ENCODE measurements around the gene SPANXN1. TPM values are rescaled to one million over a fixed set of nuclear protein-coding genes. Genes with fewer than 3 reads are reported as not detected.
"Not testable (repeated sequence)": the region's sequence is repeated elsewhere in the genome, so short reads cannot be mapped to it uniquely, and the experiment has no call there.

SPANXN1 gene
- not detected in 2 replicates for total RNA-seq

- DNase-seq (ENCODE audit: low read depth); H3K4me3 ChIP-seq (ENCODE audit: low read depth, low read length); H3K27me3 ChIP-seq (ENCODE audit: control insufficient read depth, insufficient read depth, low read length); H3K36me3 ChIP-seq (ENCODE audit: control insufficient read depth, insufficient read depth, low read length): not testable (repeated sequence)
Observed at GRCh38 chrX:145247203-145247602, at the start of gene SPANXN1. Gene SPANXN1 (plus strand): TSS chrX:145247503. CDS start chrX:145247587, 84 bp downstream.

GRCh38 chrX:145199078-145199477 lies 48.2 kb upstream of the SPANXN1 start:
- no peak for TF ChIP-seq CTCF (IDR thresholded peaks at IDR 0.05; ENCODE audit: insufficient read depth, low read length, poor library complexity, severe bottlenecking)

GRCh38 chrX:145213504-145213903 lies 33.8 kb upstream of the SPANXN1 start:
- DNase-seq (ENCODE audit: low read depth): no peak
- no peak overlapping the region for H3K4me3 ChIP-seq (ENCODE audit: low read depth, low read length)
- no peaks in the 10 kb centered on the region for H3K36me3 ChIP-seq (ENCODE audit: control insufficient read depth, insufficient read depth, low read length)
- H3K27me3 ChIP-seq (ENCODE audit: control insufficient read depth, insufficient read depth, low read length): no peaks in the 10 kb centered on the region
- TF ChIP-seq CTCF (IDR thresholded peaks at IDR 0.05; ENCODE audit: insufficient read depth, low read length, poor library complexity, severe bottlenecking): peak; percentile 43

More at GRCh38 chrX:145199078-145199477, 48.2 kb upstream of the SPANXN1 start:
- H3K36me3 ChIP-seq (ENCODE audit: control insufficient read depth, insufficient read depth, low read length): no peaks in the 10 kb centered on the region
- H3K4me3 ChIP-seq (ENCODE audit: low read depth, low read length): no peak overlapping the region
- no peaks in the 10 kb centered on the region for H3K27me3 ChIP-seq (ENCODE audit: control insufficient read depth, insufficient read depth, low read length)
- no peak for DNase-seq (ENCODE audit: low read depth)

GRCh38 chrX:145292218-145292617 lies 44.9 kb downstream of the SPANXN1 start:
- DNase-seq (ENCODE audit: low read depth): no peak
- Histone ChIP-seq H3K36me3 (ENCODE audit: control insufficient read depth, insufficient read depth, low read length) (no peaks in the 10 kb centered on the region), H3K27me3 (ENCODE audit: control insufficient read depth, insufficient read depth, low read length) (no peaks in the 10 kb centered on the region), H3K4me3 (ENCODE audit: low read depth, low read length) (no peak overlapping the region)
- no peak for TF ChIP-seq CTCF (IDR thresholded peaks at IDR 0.05; ENCODE audit: insufficient read depth, low read length, poor library complexity, severe bottlenecking)

Measured in kidney epithelial cell (primary cell).